NB4 (cell line): Measurements from ENCODE around the gene FKRP.

ENCODE experiments used
- POLR2A ChIP-seq: IDR thresholded peaks from 2 replicates; pipeline ENCODE4 v1.6.1; 2011; ENCODE audit warnings: mild to moderate bottlenecking; ENCODE audit not compliant: insufficient read length; ENCODE audit errors: extremely low read depth
- TF ChIP-seq, protein P1 (sequence below): IDR thresholded peaks from one replicate; pipeline ENCODE4 v1.5.1; 2012; ENCODE audit warnings: low read depth, low read length
- TF ChIP-seq, protein P2 (sequence below): IDR thresholded peaks from 2 replicates; pipeline ENCODE4 v1.6.1; 2011; ENCODE audit warnings: low read depth, low read length

DNA sequence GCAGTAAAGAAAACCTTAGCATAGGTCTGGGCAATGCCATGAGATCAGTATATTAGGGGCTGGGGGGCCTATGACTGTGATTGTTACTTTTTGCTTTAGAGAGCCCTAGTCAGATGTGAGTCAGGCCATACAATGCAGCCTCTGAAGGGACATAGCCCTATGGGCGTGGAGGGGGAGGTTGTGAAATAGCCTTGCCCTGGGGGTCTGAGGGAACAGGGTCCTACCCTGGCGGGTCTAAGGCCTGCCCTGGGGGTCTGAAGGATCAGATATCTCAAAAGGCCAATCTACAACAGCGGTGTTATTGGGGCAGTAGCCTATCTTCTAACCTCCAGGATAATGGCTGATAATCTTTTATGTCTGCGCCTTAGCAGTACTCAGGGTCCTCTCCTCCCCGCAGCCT is 56.3 kb downstream of the FKRP start:
- TF ChIP-seq, protein P1, sequence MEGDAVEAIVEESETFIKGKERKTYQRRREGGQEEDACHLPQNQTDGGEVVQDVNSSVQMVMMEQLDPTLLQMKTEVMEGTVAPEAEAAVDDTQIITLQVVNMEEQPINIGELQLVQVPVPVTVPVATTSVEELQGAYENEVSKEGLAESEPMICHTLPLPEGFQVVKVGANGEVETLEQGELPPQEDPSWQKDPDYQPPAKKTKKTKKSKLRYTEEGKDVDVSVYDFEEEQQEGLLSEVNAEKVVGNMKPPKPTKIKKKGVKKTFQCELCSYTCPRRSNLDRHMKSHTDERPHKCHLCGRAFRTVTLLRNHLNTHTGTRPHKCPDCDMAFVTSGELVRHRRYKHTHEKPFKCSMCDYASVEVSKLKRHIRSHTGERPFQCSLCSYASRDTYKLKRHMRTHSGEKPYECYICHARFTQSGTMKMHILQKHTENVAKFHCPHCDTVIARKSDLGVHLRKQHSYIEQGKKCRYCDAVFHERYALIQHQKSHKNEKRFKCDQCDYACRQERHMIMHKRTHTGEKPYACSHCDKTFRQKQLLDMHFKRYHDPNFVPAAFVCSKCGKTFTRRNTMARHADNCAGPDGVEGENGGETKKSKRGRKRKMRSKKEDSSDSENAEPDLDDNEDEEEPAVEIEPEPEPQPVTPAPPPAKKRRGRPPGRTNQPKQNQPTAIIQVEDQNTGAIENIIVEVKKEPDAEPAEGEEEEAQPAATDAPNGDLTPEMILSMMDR, result no peak
- no peak for TF ChIP-seq POLR2A
- TF ChIP-seq, protein P2, sequence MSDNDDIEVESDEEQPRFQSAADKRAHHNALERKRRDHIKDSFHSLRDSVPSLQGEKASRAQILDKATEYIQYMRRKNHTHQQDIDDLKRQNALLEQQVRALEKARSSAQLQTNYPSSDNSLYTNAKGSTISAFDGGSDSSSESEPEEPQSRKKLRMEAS, result no peak
